HEK293 (cell line): ENCODE measurements around the gene RABAC1.

ENCODE experiments used
- CTCF ChIA-PET: fragments of 350-600 bp; formaldehyde crosslinking; extraction: SDS; loops from one replicate; lab custom pipeline; 2021; ENCODE audit warnings: antibody characterized with exemption; lab: Yijun Ruan, JAX
- POLR2A ChIA-PET: fragments of 300-600 bp; formaldehyde crosslinking; extraction: SDS; loops from one replicate; lab custom pipeline; 2020; ENCODE audit warnings: antibody characterized with exemption, inconsistent platforms; lab: Yijun Ruan, JAX
- H3K27ac ChIP-seq: fragments of 200-500 bp; sonication (Bioruptor generic); 2 replicates; pipeline ENCODE4 v1.5.1; 2014; ENCODE audit warnings: low read depth, low read length, control low read depth, inconsistent platforms; ENCODE audit errors: extremely low read depth
- H3K36me3 ChIP-seq, 2 experiments: fragments of 200-500 bp in 1 of 2; sonication (Bioruptor generic) in 1 of 2; 1 replicate in 1 of 2; 2 replicates in 1 of 2; pipeline ENCODE4 v1.5.1; 2014 to 2017; ENCODE audit warnings: inconsistent platforms in 2 of 2, low read length in 2 of 2; ENCODE audit not compliant: control insufficient read depth in 2 of 2, insufficient read depth in 1 of 2
- H3K4me1 ChIP-seq: fragments of 200-500 bp; sonication (Bioruptor generic); 2 replicates; pipeline ENCODE4 v1.5.1; 2014; ENCODE audit warnings: mild to moderate bottlenecking, low read length, inconsistent platforms; ENCODE audit not compliant: control insufficient read depth, insufficient read depth
- H3K4me3 ChIP-seq: 2 replicates; pipeline ENCODE4 v1.5.1; 2011; ENCODE audit warnings: low read depth, mild to moderate bottlenecking, control low read depth, low read length, moderate library complexity
- H3K9me3 ChIP-seq: fragments of 200-500 bp; sonication (Bioruptor generic); 2 replicates; pipeline ENCODE4 v1.5.1; 2014; ENCODE audit warnings: low read depth, low read length, inconsistent platforms; ENCODE audit not compliant: control insufficient read depth, insufficient read depth
- KLF16 ChIP-seq: fragments of 450-650 bp; formaldehyde crosslinking; IDR thresholded peaks from 2 replicates; pipeline ENCODE4 v1.5.1; 2017; ENCODE audit warnings: missing biosample characterization, missing genetic modification characterization
- PRDM1 ChIP-seq: fragments of 450-650 bp; formaldehyde crosslinking; IDR thresholded peaks from 2 replicates; pipeline ENCODE4; 2016; ENCODE audit warnings: missing biosample characterization, missing genetic modification characterization
- SP2 ChIP-seq: fragments of 450-650 bp; formaldehyde crosslinking; IDR thresholded peaks from 2 replicates; pipeline ENCODE4 v1.5.1; 2016; ENCODE audit warnings: missing biosample characterization, missing genetic modification characterization
- SP7 ChIP-seq: fragments of 450-650 bp; formaldehyde crosslinking; IDR thresholded peaks from 2 replicates; pipeline ENCODE4 v1.5.1; 2016; ENCODE audit warnings: missing biosample characterization, missing genetic modification characterization
- ZNF140 ChIP-seq: fragments of 450-650 bp; formaldehyde crosslinking; IDR thresholded peaks from 2 replicates; pipeline ENCODE4 v1.5.1; 2016; ENCODE audit warnings: missing biosample characterization, missing genetic modification characterization
- ZNF366 ChIP-seq: fragments of 450-650 bp; formaldehyde crosslinking; conservative IDR thresholded peaks from 2 replicates; pipeline ENCODE4 v1.5.1; 2016; ENCODE audit warnings: missing biosample characterization, missing genetic modification characterization
- ZNF624 ChIP-seq: fragments of 450-650 bp; formaldehyde crosslinking; IDR thresholded peaks from 2 replicates; pipeline ENCODE4 v1.5.1; 2017; ENCODE audit warnings: missing biosample characterization, missing genetic modification characterization
- ZNF777 ChIP-seq: fragments of 450-650 bp; formaldehyde crosslinking; IDR thresholded peaks from 2 replicates; pipeline ENCODE4 v1.5.1; 2017; ENCODE audit warnings: missing biosample characterization, missing genetic modification characterization, borderline replicate concordance
- ZXDB ChIP-seq: fragments of 450-650 bp; formaldehyde crosslinking; IDR thresholded peaks from 2 replicates; pipeline ENCODE4 v1.5.1; 2016; ENCODE audit warnings: missing biosample characterization, missing genetic modification characterization
- TF ChIP-seq, protein P1 (sequence below): fragments of 450-650 bp; formaldehyde crosslinking; IDR thresholded peaks from 2 replicates; pipeline ENCODE4 v1.5.1; 2017; ENCODE audit warnings: missing biosample characterization, missing genetic modification characterization
- TF ChIP-seq, protein P2 (sequence below): fragments of 450-650 bp; formaldehyde crosslinking; IDR thresholded peaks from 2 replicates; pipeline ENCODE4 v1.5.1; 2016; ENCODE audit warnings: missing biosample characterization, missing genetic modification characterization
- TF ChIP-seq, protein P3 (sequence below): fragments of 450-650 bp; formaldehyde crosslinking; IDR thresholded peaks from 2 replicates; pipeline ENCODE4 v1.5.1; 2016; ENCODE audit warnings: missing biosample characterization, missing genetic modification characterization
- TF ChIP-seq, protein P4 (sequence below): fragments of 450-650 bp; formaldehyde crosslinking; IDR thresholded peaks from 2 replicates; pipeline ENCODE4 v1.5.1; 2016; ENCODE audit warnings: missing biosample characterization, missing genetic modification characterization

The RABAC1 gene

DNA sequence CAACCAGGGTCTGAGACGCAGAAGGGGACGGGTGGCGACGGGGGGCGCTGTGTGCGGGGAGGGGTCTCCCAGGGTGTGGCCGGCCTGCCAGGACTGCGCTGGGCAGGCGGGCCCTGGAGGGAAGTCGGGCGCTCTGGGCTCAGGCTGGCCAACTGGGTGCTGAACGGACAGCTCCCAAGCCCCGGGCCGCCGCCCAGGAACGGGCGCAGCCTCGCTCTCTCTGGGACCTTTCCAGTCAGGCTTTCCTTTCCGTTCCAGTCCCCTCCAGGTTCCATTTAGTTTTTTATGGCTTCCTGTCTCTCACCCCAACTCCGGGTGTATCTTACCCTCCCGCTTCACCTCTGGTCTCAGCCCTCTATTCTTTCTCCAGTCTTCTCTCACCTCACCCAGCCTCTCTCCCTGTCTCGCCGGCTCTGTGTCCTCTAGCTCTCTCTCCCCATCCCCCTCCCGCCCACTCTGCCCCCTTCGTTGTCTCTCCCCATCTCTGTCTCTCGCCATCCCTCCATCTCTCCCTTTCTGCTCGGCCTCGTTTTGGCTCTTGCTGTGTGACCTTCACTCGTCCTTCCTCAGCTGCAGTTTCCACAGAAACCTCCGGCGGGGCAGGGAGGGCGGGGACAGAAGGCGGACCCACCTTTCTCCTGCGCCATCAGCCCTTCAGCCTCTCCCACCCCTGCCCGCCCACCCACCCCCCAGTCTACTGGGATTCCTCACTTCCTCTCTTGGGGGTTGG is 38.2 kb upstream of the RABAC1 start (continued):
- TF ChIP-seq SP7 (peak; percentile 53), KLF16 (tag by site-specific recombination) (peak; percentile 73), ZNF777 (tag by site-specific recombination) (no peak)
- TF ChIP-seq, protein P1, sequence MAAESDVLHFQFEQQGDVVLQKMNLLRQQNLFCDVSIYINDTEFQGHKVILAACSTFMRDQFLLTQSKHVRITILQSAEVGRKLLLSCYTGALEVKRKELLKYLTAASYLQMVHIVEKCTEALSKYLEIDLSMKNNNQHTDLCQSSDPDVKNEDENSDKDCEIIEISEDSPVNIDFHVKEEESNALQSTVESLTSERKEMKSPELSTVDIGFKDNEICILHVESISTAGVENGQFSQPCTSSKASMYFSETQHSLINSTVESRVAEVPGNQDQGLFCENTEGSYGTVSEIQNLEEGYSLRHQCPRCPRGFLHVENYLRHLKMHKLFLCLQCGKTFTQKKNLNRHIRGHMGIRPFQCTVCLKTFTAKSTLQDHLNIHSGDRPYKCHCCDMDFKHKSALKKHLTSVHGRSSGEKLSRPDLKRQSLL: no peak; the same call in 1 of the 2 replicates

DNA sequence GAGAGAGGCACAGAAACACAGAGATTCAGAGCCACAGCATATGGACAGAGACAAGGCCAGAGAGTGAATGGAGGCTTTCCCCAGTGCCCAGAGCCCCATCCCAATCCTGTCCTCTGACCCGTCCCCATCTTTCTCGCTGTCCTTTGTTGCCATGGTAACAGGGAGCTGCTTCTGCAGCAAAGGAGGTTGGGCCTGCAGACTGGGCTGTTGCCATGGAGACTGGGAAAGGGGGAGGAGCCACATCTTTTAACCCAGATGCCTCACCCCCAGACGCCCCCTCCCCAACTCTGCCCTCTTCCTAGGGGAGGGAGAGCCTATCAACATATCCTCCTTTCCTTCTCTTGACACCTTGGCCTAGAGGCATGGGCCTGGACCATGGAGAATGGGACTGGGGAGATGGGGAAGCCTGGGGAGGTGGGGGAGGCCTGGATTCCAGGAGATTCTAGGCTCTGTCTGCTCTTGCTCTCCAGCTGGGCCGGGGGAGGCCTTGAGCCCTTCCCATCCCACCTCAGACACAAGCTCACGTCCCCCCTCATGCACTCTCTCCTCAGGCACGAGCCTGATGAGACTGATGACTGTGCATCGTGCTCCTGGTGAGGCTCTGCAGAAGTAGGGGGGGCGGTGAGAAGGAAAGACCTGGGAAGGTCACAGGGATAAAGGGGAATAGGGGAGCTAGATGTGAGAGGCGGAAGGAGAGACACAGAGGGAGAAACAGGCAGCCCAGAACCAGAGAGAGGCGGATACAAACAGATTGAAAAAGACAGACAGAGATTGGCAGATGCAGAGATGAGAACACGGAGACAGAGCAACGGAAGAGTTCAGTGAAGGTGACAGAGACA is 37.1 kb upstream of the RABAC1 start:
- H3K4me1 ChIP-seq: peaks cover 9% of the 10 kb centered on the region
- TF ChIP-seq, protein P2, sequence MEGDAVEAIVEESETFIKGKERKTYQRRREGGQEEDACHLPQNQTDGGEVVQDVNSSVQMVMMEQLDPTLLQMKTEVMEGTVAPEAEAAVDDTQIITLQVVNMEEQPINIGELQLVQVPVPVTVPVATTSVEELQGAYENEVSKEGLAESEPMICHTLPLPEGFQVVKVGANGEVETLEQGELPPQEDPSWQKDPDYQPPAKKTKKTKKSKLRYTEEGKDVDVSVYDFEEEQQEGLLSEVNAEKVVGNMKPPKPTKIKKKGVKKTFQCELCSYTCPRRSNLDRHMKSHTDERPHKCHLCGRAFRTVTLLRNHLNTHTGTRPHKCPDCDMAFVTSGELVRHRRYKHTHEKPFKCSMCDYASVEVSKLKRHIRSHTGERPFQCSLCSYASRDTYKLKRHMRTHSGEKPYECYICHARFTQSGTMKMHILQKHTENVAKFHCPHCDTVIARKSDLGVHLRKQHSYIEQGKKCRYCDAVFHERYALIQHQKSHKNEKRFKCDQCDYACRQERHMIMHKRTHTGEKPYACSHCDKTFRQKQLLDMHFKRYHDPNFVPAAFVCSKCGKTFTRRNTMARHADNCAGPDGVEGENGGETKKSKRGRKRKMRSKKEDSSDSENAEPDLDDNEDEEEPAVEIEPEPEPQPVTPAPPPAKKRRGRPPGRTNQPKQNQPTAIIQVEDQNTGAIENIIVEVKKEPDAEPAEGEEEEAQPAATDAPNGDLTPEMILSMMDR (tag by site-specific recombination): no peak
- no peak for TF ChIP-seq ZXDB (tag by site-specific recombination)
- TF ChIP-seq ZNF366 (tag by site-specific recombination): no peak; the same call in 1 of the 2 replicates
- TF ChIP-seq PRDM1 (tag by site-specific recombination): peak; percentile 37; the same call in 1 of the 2 replicates
- TF ChIP-seq SP2 (tag by site-specific recombination): 0 out of 2 replicates have a peak, but pooled peaks have one; percentile 2
- TF ChIP-seq, protein P3, sequence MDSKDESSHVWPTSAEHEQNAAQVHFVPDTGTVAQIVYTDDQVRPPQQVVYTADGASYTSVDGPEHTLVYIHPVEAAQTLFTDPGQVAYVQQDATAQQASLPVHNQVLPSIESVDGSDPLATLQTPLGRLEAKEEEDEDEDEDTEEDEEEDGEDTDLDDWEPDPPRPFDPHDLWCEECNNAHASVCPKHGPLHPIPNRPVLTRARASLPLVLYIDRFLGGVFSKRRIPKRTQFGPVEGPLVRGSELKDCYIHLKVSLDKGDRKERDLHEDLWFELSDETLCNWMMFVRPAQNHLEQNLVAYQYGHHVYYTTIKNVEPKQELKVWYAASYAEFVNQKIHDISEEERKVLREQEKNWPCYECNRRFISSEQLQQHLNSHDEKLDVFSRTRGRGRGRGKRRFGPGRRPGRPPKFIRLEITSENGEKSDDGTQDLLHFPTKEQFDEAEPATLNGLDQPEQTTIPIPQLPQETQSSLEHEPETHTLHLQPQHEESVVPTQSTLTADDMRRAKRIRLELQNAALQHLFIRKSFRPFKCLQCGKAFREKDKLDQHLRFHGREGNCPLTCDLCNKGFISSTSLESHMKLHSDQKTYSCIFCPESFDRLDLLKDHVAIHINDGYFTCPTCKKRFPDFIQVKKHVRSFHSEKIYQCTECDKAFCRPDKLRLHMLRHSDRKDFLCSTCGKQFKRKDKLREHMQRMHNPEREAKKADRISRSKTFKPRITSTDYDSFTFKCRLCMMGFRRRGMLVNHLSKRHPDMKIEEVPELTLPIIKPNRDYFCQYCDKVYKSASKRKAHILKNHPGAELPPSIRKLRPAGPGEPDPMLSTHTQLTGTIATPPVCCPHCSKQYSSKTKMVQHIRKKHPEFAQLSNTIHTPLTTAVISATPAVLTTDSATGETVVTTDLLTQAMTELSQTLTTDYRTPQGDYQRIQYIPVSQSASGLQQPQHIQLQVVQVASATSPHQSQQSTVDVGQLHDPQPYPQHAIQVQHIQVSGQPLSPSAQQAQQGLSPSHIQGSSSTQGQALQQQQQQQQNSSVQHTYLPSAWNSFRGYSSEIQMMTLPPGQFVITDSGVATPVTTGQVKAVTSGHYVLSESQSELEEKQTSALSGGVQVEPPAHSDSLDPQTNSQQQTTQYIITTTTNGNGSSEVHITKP (tag by site-specific recombination): no peak
- TF ChIP-seq, protein P4, sequence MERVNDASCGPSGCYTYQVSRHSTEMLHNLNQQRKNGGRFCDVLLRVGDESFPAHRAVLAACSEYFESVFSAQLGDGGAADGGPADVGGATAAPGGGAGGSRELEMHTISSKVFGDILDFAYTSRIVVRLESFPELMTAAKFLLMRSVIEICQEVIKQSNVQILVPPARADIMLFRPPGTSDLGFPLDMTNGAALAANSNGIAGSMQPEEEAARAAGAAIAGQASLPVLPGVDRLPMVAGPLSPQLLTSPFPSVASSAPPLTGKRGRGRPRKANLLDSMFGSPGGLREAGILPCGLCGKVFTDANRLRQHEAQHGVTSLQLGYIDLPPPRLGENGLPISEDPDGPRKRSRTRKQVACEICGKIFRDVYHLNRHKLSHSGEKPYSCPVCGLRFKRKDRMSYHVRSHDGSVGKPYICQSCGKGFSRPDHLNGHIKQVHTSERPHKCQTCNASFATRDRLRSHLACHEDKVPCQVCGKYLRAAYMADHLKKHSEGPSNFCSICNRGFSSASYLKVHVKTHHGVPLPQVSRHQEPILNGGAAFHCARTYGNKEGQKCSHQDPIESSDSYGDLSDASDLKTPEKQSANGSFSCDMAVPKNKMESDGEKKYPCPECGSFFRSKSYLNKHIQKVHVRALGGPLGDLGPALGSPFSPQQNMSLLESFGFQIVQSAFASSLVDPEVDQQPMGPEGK: no peak
- 0 out of 2 replicates have a peak, but pooled peaks have one; percentile 4 for TF ChIP-seq ZNF140 (tag by site-specific recombination)
- TF ChIP-seq ZNF624 (tag by site-specific recombination): no peak
- no peak overlapping the region for H3K27ac ChIP-seq
- H3K4me3 ChIP-seq: no peak overlapping the region
- no peaks in the 10 kb centered on the region for H3K9me3 ChIP-seq
- no peaks in the 10 kb centered on the region for H3K36me3 ChIP-seq
- CTCF ChIA-PET: interaction anchor here (0.7 to 2.5 kb wide), 5 partner anchors 11 to 100 kb away, joined by 3 to 12 read pairs (median 3); no protein-coding TSS in a partner anchor
- POLR2A ChIA-PET: interaction anchor here (0.7 to 1.1 kb wide), 4 partner anchors 11 to 80 kb away, joined by 3 read pairs; partner anchors contain the start of gene ZNF574
